Stimulated activated CD8-positive, alpha-beta memory T cell treated with anti-CD3 and anti-CD28 coated beads, Interleukin-7, amount 100 ng/mL, for 1 hour (primary cell): ENCODE measurements around the gene KLF5.

ENCODE experiments used
- DNase-seq, 2 donors: peaks; one replicate each; pipeline ENCODE4 v3.0.0-alpha.2; 2020; ENCODE audit warnings: low read depth in 2 of 2

The KLF5 gene

GRCh38 chr13:73059460-73060250, 850 bp downstream of the KLF5 start:
- DNase-seq: peak in 1 of 2 donors; percentile 9

DNA sequence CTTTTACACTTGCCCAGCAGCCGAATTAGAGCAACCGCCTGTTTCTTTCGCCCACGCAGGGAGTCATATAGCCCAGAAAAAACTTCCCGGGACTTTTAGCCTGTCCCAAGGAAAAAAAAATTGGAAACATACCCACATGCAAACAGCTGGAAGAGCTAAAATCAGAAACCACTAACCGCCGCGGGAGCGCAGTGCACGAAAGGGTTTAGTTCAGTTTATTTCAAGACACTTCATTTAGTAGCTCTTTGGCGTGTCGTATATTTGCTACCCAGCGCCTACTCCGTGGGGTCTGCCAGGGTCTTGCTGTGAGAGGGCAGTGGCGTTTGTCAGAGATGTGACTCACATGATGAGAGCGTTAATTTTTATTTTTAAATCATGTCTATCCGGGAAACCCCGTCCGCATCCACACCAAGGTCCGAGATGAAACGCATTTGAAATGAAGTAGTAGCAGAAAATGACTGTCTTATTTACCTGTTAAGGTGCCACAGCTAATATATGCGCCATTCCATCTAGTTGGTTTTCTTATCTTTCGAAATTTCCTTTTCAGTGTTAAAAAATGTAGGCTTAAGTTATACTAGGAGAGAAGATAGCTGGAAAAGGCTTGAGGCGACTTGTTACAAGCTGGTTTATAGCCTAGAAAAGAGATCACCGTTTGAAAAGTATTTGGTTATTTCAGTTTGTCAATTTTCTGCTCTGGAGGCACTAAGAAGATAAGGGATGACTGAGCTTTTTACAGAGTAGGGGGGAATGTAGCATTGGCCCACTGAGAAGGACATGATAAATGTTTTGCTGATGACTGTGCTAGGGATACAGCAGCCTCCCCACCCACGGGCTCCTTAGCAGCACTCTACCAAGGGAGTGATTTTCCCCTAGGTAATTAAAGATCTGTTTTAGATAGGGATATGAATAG, 1.7 kb downstream of the KLF5 start:
- no peak for DNase-seq

GRCh38 chr13:73061473-73061872, 2.7 kb downstream of the KLF5 start:
- DNase-seq: no peak

- no peak for DNase-seq
Measured at GRCh38 chr13:73061876-73062275, 3.1 kb downstream of the KLF5 start.

GRCh38 chr13:73062468-73062867, 3.7 kb downstream of the KLF5 start:
- DNase-seq: no peak

DNA sequence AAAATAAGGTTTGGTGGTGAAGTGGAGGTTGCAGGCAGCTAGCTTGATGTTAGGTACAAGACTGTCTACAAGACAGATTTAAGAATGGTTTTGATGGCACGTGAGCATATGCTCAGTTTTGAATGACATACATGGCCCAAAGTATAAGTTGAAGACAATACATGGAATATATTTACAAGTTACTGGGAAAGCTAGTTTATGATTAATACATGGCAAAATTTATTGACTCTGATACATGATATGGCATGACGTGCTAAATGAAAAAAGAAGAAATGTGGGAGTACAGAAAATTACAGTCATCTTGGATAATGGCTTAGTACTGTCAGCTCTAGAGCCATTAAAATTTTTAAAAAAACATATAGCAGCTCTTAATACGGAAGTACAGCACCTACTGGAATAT, 4.4 kb downstream of the KLF5 start:
- DNase-seq: no peak

- DNase-seq: no peak
Measured at GRCh38 chr13:73065036-73065435, 6.2 kb downstream of the KLF5 start.

DNA sequence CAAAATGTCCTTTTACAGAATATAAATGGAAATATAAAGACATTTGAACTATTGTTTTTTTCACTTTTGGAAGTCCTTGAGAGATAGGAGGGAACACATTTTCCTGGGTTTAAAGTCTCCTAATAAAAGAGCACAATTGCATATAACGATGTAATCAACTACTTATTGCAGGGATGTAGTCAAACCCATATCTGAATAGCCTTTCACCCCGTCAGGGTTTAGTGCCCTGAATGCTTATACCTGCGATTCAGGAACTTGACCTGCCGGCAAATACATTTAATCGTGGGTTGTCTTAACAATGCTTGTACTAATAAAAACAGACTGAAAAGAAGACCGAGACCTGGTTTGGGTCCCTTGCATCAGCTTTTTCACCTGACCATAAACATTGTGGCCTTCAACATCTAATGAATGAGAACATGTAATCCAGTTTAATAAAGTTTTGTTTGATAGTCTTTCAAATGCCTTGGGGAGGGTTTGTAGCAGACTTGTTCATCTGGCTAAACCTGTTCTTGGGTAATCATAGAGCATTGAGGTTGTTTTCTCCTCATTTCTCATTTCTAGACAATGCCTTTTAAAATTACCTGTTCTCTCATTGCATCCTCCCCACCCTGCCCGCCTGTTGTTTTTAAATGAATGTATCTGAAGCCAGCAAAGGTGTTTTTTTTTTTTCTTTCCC, 7.0 kb downstream of the KLF5 start:
- DNase-seq: no peak

DNA sequence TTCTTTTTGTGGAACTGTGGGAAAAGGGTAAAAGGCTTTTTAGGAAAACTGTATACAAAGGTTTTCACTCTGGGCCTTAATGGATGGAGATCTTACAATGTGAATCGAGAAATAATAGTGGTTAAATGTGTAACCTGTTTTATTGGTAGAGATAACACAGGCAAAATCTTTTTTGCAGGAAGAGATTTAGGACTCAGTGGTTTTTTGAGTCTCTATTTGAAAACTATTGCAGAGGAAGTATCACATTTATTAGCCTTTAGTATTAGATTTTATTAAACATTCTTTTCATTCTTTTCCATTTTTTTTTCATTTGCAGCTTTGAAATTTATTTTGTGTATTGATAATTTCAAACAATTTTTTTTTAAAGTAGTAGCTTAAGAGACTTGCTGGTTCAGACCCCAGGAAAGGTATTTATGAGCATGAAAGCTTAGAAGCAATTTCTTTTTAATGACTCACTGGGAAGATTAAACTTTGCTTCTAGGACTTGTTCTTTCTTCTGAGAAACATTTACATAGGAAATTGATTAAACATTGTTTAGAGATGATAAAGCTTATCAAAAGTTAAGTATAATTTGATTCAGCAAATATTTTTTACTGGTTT, 10.5 kb downstream of the KLF5 start:
- DNase-seq: no peak

- no peak for DNase-seq
Measured at GRCh38 chr13:73070451-73071098, 11.8 kb downstream of the KLF5 start.

GRCh38 chr13:73072239-73072900, 13.6 kb downstream of the KLF5 start:
- DNase-seq: no peak

GRCh38 chr13:73073050-73073449, 14.2 kb downstream of the KLF5 start:
- no peak for DNase-seq

- no peak for DNase-seq
Measured at GRCh38 chr13:73074014-73074413, 15.2 kb downstream of the KLF5 start.

DNA sequence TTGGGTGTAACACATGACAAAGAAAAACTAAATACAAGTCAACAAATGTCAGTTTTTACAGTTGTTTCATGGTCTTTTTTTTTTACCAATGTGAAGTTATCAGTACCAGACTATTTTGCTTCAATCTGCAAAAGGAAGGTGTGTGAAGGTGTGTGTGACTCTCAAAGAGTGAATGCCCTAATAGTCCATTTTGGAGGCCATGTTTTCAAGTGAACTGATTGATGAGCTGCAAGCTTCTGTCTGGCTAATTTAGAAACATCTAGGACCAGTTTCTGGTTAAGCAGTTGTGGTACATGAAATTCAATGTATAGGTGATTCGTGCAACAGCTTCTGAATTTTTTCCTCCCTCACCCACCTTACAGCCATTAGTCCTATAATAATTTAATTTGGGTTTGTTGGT, 16.1 kb downstream of the KLF5 start:
- DNase-seq: no peak

DNA sequence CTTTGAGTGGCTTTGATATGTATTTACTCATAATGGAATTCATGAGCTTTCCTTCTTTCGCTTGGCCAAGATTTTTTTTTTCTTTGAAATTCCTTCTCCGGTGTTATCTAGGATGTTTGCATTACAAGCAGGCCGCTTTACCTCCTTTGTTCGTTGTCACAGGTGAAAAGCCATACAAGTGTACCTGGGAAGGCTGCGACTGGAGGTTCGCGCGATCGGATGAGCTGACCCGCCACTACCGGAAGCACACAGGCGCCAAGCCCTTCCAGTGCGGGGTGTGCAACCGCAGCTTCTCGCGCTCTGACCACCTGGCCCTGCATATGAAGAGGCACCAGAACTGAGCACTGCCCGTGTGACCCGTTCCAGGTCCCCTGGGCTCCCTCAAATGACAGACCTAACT, 16.7 kb downstream of the KLF5 start:
- DNase-seq: no peak

DNA sequence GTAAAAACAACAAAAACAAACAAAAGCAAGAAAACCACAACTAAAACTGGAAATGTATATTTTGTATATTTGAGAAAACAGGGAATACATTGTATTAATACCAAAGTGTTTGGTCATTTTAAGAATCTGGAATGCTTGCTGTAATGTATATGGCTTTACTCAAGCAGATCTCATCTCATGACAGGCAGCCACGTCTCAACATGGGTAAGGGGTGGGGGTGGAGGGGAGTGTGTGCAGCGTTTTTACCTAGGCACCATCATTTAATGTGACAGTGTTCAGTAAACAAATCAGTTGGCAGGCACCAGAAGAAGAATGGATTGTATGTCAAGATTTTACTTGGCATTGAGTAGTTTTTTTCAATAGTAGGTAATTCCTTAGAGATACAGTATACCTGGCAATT, 17.1 kb downstream of the KLF5 start:
- DNase-seq: no peak

DNA sequence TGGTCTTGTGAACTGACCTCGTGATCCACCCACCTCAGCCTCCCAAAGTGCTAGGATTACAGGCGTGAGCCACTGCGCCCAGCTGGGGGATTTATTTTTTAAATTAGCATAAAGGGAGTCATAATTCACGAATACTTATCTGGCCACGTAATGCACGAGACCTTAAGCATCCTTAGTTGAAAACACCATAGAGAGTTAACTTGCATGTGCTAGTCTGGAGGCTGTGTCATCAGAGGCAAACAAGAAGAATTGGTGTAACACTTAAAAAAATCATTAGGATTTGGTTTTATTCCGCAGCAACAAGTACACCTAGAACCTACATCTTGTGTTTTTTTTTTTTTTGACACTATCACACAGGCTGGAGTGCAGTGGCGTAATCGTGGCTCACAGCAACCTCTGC, 19.1 kb downstream of the KLF5 start:
- no peak for DNase-seq

DNA sequence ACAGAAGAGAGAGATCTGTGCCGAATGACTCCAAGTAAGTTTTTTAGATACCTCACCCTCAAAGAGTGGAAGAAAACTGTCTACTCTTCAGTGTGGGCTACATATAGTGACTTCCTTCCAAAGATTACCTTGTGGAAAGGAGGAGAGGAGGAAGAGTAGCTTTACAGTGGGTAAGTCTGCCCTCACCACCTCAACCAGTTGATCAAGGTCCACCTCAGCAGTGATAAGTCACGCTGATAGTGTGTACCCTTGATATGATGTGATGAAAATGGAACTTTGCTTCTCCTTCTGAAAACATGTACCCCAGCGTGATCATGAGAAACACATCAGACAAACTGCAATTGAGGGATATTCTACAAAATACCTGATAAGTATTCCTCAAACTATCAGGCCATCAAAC, 20.6 kb downstream of the KLF5 start:
- no peak for DNase-seq

- no peak for DNase-seq
Measured at GRCh38 chr13:73081256-73081915, 22.6 kb downstream of the KLF5 start.

DNA sequence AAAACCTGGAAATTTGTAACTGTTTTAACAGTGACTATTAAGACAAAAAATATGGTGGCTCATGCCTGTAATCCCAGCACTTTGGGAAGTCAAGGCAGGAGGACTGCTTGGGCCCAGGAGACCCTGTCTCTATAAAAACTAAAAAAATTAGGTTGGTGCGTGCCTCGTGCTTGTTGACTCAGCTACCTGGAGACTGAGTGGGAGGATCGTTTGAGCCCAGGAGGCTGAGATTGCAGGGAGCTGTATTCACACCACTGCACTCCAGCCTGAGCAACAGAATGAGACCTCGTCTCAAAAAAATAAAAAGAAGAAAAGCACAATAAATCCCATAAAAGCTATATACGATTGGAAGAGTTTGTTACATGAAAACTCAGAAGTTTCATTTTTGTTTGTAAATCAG, 23.7 kb downstream of the KLF5 start:
- DNase-seq: no peak
